22Rv1 (cell line): ENCODE data around the gene DYRK3.
"Not testable (repeated sequence)": the region's sequence is repeated elsewhere in the genome, so short reads cannot be mapped to it uniquely, and the experiment has no call there.

Experiments
- H3K27ac ChIP-seq: fragments of 450-650 bp; 2 replicates; pipeline ENCODE4 v1.5.1; 2017
- ZFX ChIP-seq: fragments of 450-650 bp; IDR thresholded peaks from 2 replicates; pipeline ENCODE4 v1.6.1; 2017; ENCODE audit warnings: antibody characterized with exemption, borderline replicate concordance
- TF ChIP-seq, protein P1 (sequence below): fragments of 450-650 bp; IDR thresholded peaks from 2 replicates; pipeline ENCODE4 v1.5.1; 2017; ENCODE audit warnings: mild to moderate bottlenecking

The DYRK3 gene

DNA sequence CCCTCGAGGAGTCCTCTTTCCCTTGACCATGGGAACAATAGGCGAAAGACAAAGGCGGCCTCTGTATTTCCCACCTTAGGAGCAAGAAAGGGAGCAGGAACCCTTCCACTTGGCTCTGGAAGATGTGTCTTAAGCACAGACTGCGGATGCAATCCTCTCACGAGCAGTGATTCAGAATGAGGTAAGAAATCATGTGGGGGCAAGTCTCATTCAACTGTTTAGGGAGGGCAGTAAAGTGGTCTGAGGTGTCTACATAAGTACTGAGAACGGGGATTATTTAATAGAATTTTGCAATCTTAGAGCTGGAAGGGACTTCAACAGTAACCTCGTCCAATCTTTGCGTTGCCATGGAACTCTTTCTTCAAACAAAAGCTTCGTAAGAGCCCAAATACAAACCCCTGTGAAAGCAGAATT, 1.6 kb upstream of the DYRK3 start:
- no peak overlapping the region for H3K27ac ChIP-seq
- no peak for TF ChIP-seq ZFX
- TF ChIP-seq, protein P1, sequence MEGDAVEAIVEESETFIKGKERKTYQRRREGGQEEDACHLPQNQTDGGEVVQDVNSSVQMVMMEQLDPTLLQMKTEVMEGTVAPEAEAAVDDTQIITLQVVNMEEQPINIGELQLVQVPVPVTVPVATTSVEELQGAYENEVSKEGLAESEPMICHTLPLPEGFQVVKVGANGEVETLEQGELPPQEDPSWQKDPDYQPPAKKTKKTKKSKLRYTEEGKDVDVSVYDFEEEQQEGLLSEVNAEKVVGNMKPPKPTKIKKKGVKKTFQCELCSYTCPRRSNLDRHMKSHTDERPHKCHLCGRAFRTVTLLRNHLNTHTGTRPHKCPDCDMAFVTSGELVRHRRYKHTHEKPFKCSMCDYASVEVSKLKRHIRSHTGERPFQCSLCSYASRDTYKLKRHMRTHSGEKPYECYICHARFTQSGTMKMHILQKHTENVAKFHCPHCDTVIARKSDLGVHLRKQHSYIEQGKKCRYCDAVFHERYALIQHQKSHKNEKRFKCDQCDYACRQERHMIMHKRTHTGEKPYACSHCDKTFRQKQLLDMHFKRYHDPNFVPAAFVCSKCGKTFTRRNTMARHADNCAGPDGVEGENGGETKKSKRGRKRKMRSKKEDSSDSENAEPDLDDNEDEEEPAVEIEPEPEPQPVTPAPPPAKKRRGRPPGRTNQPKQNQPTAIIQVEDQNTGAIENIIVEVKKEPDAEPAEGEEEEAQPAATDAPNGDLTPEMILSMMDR = no peak

DNA sequence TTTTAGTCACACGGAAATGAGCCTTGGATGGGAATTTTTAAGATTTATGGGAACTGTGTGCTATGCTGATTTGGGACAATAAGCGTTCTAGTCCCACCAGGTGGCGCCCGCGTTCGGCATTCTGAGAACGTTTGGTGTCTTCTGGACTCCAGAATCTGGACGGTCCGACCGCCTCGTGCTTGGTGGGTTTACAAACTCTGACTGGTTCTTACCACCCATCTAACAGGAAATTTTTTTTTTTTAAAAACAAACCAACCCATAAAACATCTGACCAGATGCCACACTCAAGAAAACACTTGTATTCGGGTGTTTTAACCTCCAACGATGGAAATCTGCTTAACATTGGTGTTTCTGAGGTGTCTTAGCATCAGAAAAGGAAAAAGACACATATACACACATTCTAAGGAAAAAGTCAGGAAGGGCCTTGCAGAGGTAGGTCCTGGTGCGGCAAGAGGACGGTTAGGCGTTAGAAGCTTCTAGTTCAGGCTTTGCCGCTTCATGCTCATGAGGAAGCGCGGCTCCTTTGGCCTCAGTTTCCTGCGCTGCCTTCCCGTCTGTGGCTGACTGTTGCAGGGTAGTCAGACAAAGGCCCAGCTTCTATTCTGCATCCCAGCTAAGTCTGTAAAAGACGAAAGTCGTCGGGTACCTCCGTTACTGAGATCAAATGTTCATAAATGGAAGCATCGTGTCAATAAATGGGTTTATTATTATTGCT, 814 bp upstream of the DYRK3 start:
- peak overlapping the region; percentile 21; the same call in 1 of the 2 replicates for H3K27ac ChIP-seq
- TF ChIP-seq, protein P1 = peak; percentile 99
- TF ChIP-seq ZFX = no peak

DNA sequence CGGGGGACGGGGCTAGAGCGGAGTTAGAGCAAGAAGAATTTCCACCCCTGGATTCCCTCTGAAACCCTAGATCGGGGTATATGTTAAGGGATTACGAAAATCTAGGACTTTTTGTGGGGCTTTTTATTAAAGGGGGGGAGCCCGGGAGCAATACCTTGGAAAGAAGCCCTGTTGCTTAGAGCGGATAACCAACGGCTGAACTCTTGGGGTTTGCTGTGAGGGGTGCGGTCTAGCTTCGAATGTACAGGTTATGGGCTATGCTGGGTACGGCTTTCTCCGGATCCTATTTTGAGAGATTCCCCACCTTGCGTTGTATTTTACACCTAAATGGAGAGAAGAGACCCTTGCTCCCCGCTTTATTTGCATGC, 626 bp downstream of the DYRK3 start:
- no peak overlapping the region for H3K27ac ChIP-seq
- no peak for TF ChIP-seq ZFX
- TF ChIP-seq, protein P1 = no peak

DNA sequence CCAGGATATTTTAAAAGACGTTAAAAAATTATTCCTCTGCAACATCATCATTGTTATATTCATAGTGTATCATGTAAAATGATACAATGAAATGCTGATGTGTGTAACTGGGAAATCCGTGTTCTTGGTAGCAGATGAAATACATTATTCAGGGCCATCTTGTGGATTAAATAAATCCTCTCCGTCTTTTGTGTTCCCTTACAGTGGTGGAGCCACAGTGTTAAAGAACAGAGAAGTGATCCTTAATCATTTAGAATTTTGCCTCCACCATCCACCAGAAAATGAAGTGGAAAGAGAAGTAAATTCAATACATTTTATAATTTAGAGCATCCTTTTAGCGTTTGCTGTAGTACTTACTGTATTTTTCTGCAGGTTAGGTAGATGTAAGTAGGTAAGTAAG, 1.3 kb downstream of the DYRK3 start:
- TF ChIP-seq ZFX = no peak
- TF ChIP-seq, protein P1 = no peak
- H3K27ac ChIP-seq = no peak overlapping the region

GRCh38 chr1:206637605-206638004, 2.3 kb downstream of the DYRK3 start:
- H3K27ac ChIP-seq = no peak overlapping the region
- no peak for TF ChIP-seq ZFX
- TF ChIP-seq, protein P1 = no peak

DNA sequence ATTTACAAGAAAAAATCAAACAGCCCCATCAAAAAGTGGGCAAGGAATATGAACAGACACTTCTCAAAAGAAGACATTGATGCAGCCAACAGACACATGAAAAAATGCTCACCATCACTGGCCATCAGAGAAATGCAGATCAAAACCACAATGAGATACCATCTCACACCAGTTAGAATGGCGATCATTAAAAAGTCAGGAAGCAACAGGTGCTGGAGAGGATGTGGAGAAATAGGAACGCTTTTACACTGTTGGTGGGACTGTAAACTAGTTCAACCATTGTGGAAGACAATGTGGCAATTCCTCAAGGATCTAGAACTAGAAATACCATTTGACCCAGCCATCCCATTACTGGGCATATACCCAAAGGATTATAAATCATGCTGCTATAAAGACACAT, 6.7 kb downstream of the DYRK3 start:
- not testable (repeated sequence) for H3K27ac ChIP-seq

- no peak overlapping the region for H3K27ac ChIP-seq
- TF ChIP-seq, protein P1 = no peak
- TF ChIP-seq ZFX = no peak
Measured at GRCh38 chr1:206643118-206643698, 7.9 kb downstream of the DYRK3 start.
